Measurements from ENCODE around the gene CPE. TPM values are rescaled to one million over a fixed set of nuclear protein-coding genes. Genes with fewer than 3 reads are reported as not detected.

Gene CPE
- total and polyA plus RNA-seq, 10 of the 15 experiments (the other 5 are each of a cell fraction or from before 2014, with no cell fraction given): 0.05 to 0.14 TPM; not detected in 8

- TF ChIP-seq BCLAF1 (IDR thresholded peaks at IDR 0.05): no peak
- no peak for TF ChIP-seq LARP7 (IDR thresholded peaks at IDR 0.05)
- no peak for TF ChIP-seq TCF12 (IDR thresholded peaks at IDR 0.05; ENCODE audit: low read depth, low read length)
- no peak for TF ChIP-seq ZBTB33 (IDR thresholded peaks at IDR 0.05)
These were observed 30.9 kb upstream of the CPE start (continued) for GRCh38 chr4:165347647-165348569.

Data from GM12878 (cell line).